Uterus (tissue), 4 donors: ENCODE measurements around the gene UNC13B. TPM values are rescaled to one million over a fixed set of nuclear protein-coding genes. Genes with fewer than 3 reads are reported as not detected.

Source experiments
- DNase-seq, 2 donors: peaks; one replicate each; pipeline ENCODE4 v3.0.0-alpha.2; 2019 to 2020
- H3K27ac ChIP-seq, 2 donors: fragments of 200-600 bp; sonication (generic); 1 replicate in 1 of 2; 2 replicates in 1 of 2; pipeline ENCODE4 v1.5.1; 2016 to 2018
- H3K27me3 ChIP-seq, 2 donors: fragments of 200-600 bp; sonication (generic); one replicate each; pipeline ENCODE4 v1.5.1; 2018 to 2019; ENCODE audit warnings: control low read depth in 1 of 2
- H3K36me3 ChIP-seq, 2 donors: fragments of 200-600 bp; sonication (generic); one replicate each; pipeline ENCODE4 v1.5.1; 2019; ENCODE audit warnings: control low read depth in 1 of 2
- H3K4me1 ChIP-seq, 2 donors: fragments of 200-600 bp; sonication (generic); one replicate each; pipeline ENCODE4 v1.5.1; 2018 to 2019; ENCODE audit warnings: control low read depth in 1 of 2
- H3K4me3 ChIP-seq, 2 donors: fragments of 200-600 bp; sonication (generic); 1 replicate in 1 of 2; 2 replicates in 1 of 2; pipeline ENCODE4 v1.5.1; 2018 to 2019; ENCODE audit warnings: mild to moderate bottlenecking in 1 of 2
- H3K9me3 ChIP-seq, 2 donors: fragments of 200-600 bp; sonication (generic); one replicate each; pipeline ENCODE4 v1.5.1; 2019; ENCODE audit warnings: control low read depth in 1 of 2
- POLR2A ChIP-seq, 2 donors: fragments of 450-650 bp; IDR thresholded peaks; one replicate each; pipeline ENCODE4 v1.6.1; 2016; ENCODE audit warnings: antibody characterized with exemption in 2 of 2, mild to moderate bottlenecking in 1 of 2, moderate library complexity in 1 of 2
- intact Hi-C: fragments of 100-400 bp; cut with DNase I; formaldehyde crosslinking; loops from one replicate; pipeline ENCODE4 v1.15.1; 2023; ENCODE audit warnings: low total_unique reads
- total RNA-seq, 4 donors: library from RNA; depleted of rRNA in 3 of 4; stranded (reverse); fragments of >200 nt in 3 of 4; gene quantifications; one replicate each; pipeline versions ENCODE4 v1.1.0 to v1.2.4, GENCODE V29; 2014 to 2023
- TF ChIP-seq, protein P1 (sequence below), 4 experiments: fragments of 200-600 bp in 2 of 4; fragments of 450-650 bp in 2 of 4; sonication (generic) in 2 of 4; IDR thresholded peaks; one replicate each; pipeline ENCODE4 v1.5.1; 2016 to 2019; ENCODE audit warnings: antibody characterized with exemption in 4 of 4, mild to moderate bottlenecking in 2 of 4, moderate library complexity in 1 of 4
- donor health status: DM: yes; HTN: yes; CAD: no.

Gene UNC13B
- total RNA-seq, 4 donors from 2014 or later: 11.2 to 37.1 (median 14.6) TPM

DNA sequence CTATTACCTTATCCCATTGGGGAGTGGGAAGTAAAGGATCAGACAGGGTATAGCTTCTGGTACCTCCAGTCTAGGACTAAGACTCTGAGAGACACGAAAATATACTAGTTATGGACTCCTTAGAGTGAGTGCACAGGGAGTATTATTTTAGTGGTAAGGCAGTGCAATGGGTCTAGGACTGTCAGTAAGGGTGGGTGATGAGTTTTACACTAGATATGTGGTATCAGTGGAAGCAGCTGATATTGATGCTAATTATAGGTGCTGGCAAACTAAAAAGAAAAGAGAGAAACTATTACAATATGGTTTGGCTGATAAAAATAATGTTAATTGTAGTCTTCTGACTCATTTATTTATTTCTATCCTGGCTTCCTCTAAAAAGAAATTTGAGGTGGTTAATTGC lies 118.6 kb downstream of the UNC13B start:
- DNase-seq: no peak
- Histone ChIP-seq H3K36me3 (no peaks in the 10 kb centered on the region), H3K27me3 (no peaks in the 10 kb centered on the region), H3K9me3 (no peaks in the 10 kb centered on the region), H3K4me3 (no peak overlapping the region), H3K4me1 (no peaks in the 10 kb centered on the region), H3K27ac (no peak overlapping the region)
- TF ChIP-seq POLR2A (IDR thresholded peaks at IDR 0.05): no peak
- TF ChIP-seq, protein P1, sequence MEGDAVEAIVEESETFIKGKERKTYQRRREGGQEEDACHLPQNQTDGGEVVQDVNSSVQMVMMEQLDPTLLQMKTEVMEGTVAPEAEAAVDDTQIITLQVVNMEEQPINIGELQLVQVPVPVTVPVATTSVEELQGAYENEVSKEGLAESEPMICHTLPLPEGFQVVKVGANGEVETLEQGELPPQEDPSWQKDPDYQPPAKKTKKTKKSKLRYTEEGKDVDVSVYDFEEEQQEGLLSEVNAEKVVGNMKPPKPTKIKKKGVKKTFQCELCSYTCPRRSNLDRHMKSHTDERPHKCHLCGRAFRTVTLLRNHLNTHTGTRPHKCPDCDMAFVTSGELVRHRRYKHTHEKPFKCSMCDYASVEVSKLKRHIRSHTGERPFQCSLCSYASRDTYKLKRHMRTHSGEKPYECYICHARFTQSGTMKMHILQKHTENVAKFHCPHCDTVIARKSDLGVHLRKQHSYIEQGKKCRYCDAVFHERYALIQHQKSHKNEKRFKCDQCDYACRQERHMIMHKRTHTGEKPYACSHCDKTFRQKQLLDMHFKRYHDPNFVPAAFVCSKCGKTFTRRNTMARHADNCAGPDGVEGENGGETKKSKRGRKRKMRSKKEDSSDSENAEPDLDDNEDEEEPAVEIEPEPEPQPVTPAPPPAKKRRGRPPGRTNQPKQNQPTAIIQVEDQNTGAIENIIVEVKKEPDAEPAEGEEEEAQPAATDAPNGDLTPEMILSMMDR (IDR thresholded peaks at IDR 0.05): no peak
- intact Hi-C loops: no loop called here

DNA sequence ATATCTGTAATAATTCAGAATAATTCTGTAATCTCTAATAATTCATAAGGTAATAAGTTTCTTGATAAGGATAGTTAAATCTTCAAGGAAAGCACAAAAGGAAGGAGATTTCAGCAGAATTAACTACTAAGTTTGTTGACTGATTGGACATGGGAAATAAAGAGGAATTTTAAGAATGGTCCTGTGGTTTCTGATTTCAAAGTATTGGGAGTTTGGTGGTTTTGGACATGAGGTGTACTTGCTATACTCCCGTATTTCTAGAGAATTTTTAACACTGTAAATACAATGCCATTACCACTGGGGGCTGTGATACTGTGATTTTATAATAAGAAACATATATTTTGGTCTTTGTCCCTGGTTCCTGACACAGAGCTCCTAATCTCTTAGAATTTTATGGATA lies 123.9 kb downstream of the UNC13B start:
- no peaks in the 10 kb centered on the region for H3K9me3 ChIP-seq
- no peak for DNase-seq
- intact Hi-C loops: no loop called here
- H3K36me3 ChIP-seq: no peaks in the 10 kb centered on the region
- H3K27ac ChIP-seq: no peak overlapping the region
- no peak overlapping the region for H3K4me3 ChIP-seq
- TF ChIP-seq, protein P1 (IDR thresholded peaks at IDR 0.05): no peak
- no peak for TF ChIP-seq POLR2A (IDR thresholded peaks at IDR 0.05)
- no peaks in the 10 kb centered on the region for H3K27me3 ChIP-seq
- H3K4me1 ChIP-seq: no peaks in the 10 kb centered on the region

DNA sequence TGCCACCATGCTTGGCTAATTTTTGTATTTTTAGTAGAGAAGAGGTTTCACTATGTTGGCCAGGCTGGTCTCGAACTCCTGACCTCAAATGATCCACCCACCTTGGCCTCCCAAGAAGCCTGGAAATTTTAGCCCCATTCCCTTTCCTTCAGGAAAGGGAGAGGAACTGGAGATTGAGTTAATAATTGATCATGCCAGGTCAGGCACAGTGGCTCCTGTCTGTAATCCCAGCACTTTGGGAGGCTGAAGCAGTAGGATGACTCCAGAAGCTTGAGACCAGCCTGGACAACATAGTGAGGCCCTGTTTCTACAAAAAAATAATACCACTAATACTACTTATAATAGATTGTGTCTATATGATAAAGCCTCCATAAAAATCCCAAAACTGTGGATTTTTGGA lies 124.6 kb downstream of the UNC13B start:
- intact Hi-C loops: no loop called here
- no peak for TF ChIP-seq POLR2A (IDR thresholded peaks at IDR 0.05)
- TF ChIP-seq, protein P1 (IDR thresholded peaks at IDR 0.05): no peak
- Histone ChIP-seq H3K4me1 (no peaks in the 10 kb centered on the region), H3K9me3 (no peaks in the 10 kb centered on the region), H3K36me3 (no peaks in the 10 kb centered on the region), H3K27me3 (no peaks in the 10 kb centered on the region), H3K27ac (no peak overlapping the region), H3K4me3 (no peak overlapping the region)
- DNase-seq: no peak

DNA sequence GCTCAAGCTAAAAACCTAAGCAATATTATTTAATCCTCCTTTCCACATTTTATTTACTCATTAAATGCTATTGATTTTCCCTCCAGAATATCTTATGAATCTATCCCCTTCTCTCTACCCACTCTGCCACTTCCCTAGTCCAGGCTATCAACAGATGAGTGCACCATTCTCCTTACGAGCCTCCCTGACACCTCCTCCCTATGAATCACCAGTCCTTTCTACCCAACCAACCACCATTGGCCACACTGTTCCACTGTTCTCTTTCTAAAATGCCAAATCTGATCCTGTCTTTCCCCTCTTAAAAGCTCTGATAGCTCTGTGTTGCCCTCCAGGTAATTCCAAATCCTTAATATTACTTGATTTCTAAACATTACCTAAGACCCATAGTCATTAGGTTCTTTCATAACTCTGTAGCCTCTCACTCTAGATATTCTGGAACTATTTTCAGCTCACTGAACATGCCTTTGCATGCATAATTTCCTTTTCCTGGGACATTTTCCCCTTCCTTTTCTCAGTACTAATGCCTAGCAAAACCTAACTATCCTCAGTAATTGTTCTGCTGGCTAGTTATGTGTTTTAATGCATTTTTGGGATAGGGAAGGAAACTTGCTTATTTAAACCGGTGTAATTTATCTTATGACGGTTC lies 126.3 kb downstream of the UNC13B start:
- H3K4me1 ChIP-seq: no peaks in the 10 kb centered on the region
- no peaks in the 10 kb centered on the region for H3K27me3 ChIP-seq

DNA sequence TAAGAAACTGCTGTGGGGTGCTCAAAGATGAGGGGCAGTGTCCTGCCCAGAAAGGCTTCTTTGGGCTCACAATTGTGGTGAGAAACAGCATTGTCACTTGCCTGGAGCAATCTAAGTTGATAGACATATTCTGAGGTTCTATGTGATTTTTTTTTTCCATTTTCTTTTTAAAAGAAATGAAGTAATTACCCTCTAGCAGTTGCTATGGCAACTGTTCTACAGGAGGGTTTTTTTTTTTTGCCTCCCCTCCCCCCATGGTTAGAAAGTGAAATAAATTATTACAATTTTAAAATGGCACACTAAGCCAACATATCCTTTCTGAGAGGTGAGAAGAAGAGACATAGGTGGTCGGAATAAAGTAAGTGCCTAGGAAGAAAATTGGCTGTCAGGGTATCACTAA lies 127.0 kb downstream of the UNC13B start:
- Histone ChIP-seq H3K4me1 (no peaks in the 10 kb centered on the region), H3K4me3 (no peak overlapping the region), H3K36me3 (no peaks in the 10 kb centered on the region), H3K27ac (no peak overlapping the region), H3K9me3 (no peaks in the 10 kb centered on the region), H3K27me3 (no peaks in the 10 kb centered on the region)
- no peak for DNase-seq
- intact Hi-C loops: no loop called here
- TF ChIP-seq, protein P1 (IDR thresholded peaks at IDR 0.05): no peak
- TF ChIP-seq POLR2A (IDR thresholded peaks at IDR 0.05): no peak

More for the DNA sequence above, 126.3 kb downstream of the UNC13B start:
- H3K36me3 ChIP-seq: no peaks in the 10 kb centered on the region
- intact Hi-C loops: no loop called here
- no peak overlapping the region for H3K4me3 ChIP-seq
- H3K27ac ChIP-seq: no peak overlapping the region
- no peak for DNase-seq
- TF ChIP-seq POLR2A (IDR thresholded peaks at IDR 0.05): no peak
- TF ChIP-seq, protein P1 (IDR thresholded peaks at IDR 0.05): no peak
- no peaks in the 10 kb centered on the region for H3K9me3 ChIP-seq
